NCI-H226 (cell line): ENCODE results near the gene GNAI1.
"Not testable (repeated sequence)": the region's sequence is repeated elsewhere in the genome, so short reads cannot be mapped to it uniquely, and the experiment has no call there.

Experiments used
- DNase-seq: peaks from one replicate; pipeline ENCODE4 v3.0.0-alpha.2; 2015

Gene GNAI1

GRCh38 chr7:80133361-80134114 is 1.1 kb upstream of the GNAI1 start:
- DNase-seq = no peak

GRCh38 chr7:80134115-80134535 is 506 bp upstream of the GNAI1 start:
- DNase-seq = no peak

GRCh38 chr7:80135309-80136104 is 876 bp downstream of the GNAI1 start:
- no peak for DNase-seq

- no peak for DNase-seq
Observed at GRCh38 chr7:80136261-80137055, 1.8 kb downstream of the GNAI1 start.

GRCh38 chr7:80137410-80137809 is 2.8 kb downstream of the GNAI1 start:
- no peak for DNase-seq

GRCh38 chr7:80139236-80139635 is 4.6 kb downstream of the GNAI1 start:
- DNase-seq = no peak

GRCh38 chr7:80140388-80140787 is 5.8 kb downstream of the GNAI1 start:
- DNase-seq = no peak

GRCh38 chr7:80141376-80141775 is 6.7 kb downstream of the GNAI1 start:
- DNase-seq = no peak

GRCh38 chr7:80142853-80143580 is 8.4 kb downstream of the GNAI1 start:
- no peak for DNase-seq

- DNase-seq = peak; percentile 83
Observed at GRCh38 chr7:80145780-80146422, 11.3 kb downstream of the GNAI1 start.

- DNase-seq = peak; percentile 71
Observed at GRCh38 chr7:80146545-80147182, 12.0 kb downstream of the GNAI1 start.

GRCh38 chr7:80147543-80148391 is 13.1 kb downstream of the GNAI1 start:
- DNase-seq = peak; percentile 88

- DNase-seq = peak; percentile 80
Observed at GRCh38 chr7:80150611-80151273, 16.1 kb downstream of the GNAI1 start.

- peak; percentile 59 for DNase-seq
Observed at GRCh38 chr7:80151274-80151665, 16.6 kb downstream of the GNAI1 start.

- peak; percentile 29 for DNase-seq
Observed at GRCh38 chr7:80153446-80153845, 18.8 kb downstream of the GNAI1 start.

- DNase-seq = no peak
Observed at GRCh38 chr7:80154656-80155333, 20.2 kb downstream of the GNAI1 start.

- no peak for DNase-seq
Observed at GRCh38 chr7:80155374-80155773, 20.7 kb downstream of the GNAI1 start.

- not testable (repeated sequence) for DNase-seq
Observed at GRCh38 chr7:80157770-80158169, 23.1 kb downstream of the GNAI1 start.

GRCh38 chr7:80159802-80160201 is 25.2 kb downstream of the GNAI1 start:
- no peak for DNase-seq
